ENCODE data around the gene CALML5.

CALML5 gene

DNA sequence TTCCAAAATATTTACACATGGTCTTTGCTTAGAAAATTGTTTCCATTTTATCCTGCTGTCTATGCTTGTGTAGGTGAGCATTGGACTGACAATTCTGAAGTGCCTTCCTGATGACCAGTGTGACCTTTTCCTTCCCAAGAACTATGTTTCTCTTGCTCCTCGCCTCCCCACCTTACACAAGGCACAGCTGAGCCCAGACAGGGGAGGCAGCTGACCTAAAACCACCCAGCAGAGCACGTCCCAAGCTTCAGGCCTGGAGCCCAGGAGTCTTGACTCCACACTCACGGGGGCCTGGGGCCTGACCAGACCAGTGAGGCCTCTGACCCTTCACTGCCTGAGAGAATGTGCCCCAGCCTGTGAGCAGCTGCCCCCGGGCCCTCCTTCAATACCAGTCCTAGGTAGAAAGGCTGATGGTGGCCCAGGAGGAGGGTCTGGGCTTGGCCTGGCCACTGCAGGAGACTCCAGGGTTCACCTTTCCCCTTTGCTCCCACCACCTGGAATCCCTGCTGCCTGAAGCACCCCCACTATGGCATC is 7.0 kb downstream of the CALML5 start:
- no peak for DNase-seq
- no peaks in the 10 kb centered on the region for H3K27me3 ChIP-seq
- H3K4me3 ChIP-seq: no peak overlapping the region
- H3K4me1 ChIP-seq: peaks cover 0 to 6% (median 0%) of the 10 kb centered on the region in 4 donors
- H3K36me3 ChIP-seq: no peaks in the 10 kb centered on the region
- intact Hi-C loops (cut with DNase I; ENCODE audit: low total_unique reads): no loop called here
- TF ChIP-seq, protein P1, sequence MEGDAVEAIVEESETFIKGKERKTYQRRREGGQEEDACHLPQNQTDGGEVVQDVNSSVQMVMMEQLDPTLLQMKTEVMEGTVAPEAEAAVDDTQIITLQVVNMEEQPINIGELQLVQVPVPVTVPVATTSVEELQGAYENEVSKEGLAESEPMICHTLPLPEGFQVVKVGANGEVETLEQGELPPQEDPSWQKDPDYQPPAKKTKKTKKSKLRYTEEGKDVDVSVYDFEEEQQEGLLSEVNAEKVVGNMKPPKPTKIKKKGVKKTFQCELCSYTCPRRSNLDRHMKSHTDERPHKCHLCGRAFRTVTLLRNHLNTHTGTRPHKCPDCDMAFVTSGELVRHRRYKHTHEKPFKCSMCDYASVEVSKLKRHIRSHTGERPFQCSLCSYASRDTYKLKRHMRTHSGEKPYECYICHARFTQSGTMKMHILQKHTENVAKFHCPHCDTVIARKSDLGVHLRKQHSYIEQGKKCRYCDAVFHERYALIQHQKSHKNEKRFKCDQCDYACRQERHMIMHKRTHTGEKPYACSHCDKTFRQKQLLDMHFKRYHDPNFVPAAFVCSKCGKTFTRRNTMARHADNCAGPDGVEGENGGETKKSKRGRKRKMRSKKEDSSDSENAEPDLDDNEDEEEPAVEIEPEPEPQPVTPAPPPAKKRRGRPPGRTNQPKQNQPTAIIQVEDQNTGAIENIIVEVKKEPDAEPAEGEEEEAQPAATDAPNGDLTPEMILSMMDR (IDR thresholded peaks at IDR 0.05): no peak
- peaks cover 0 to 5% (median 0%) of the 10 kb centered on the region in 3 donors for H3K9me3 ChIP-seq
- no peak overlapping the region for H3K27ac ChIP-seq

DNA sequence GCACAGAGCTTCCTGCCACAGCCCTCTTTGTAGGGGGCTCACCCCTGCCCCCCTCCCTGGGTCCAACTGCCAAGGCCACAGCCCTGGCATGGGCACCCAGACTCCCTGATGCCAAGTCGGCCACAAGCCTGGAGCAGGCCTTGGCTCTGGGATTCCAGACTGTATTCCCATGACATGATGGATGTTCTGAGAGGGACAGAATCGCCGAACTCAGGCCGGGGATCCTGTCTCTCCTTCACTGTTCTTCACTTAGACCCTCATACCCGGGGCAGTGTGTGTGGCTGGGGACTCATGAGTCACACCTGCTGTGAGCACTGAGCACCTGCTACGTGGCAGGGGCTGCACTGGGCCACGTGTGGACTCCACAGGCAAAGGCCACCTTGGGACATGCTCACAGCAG is 7.9 kb downstream of the CALML5 start:
- TF ChIP-seq, protein P1 (IDR thresholded peaks at IDR 0.05): no peak
- intact Hi-C loops (cut with DNase I; ENCODE audit: low total_unique reads): no loop called here
- Histone ChIP-seq H3K27me3 (no peaks in the 10 kb centered on the region), H3K4me1 (peaks cover 0 to 6% (median 0%) of the 10 kb centered on the region in 4 donors), H3K27ac (no peak overlapping the region), H3K4me3 (no peak overlapping the region), H3K9me3 (peaks cover 0 to 5% (median 0%) of the 10 kb centered on the region in 3 donors), H3K36me3 (no peaks in the 10 kb centered on the region)
- no peak for DNase-seq

DNA sequence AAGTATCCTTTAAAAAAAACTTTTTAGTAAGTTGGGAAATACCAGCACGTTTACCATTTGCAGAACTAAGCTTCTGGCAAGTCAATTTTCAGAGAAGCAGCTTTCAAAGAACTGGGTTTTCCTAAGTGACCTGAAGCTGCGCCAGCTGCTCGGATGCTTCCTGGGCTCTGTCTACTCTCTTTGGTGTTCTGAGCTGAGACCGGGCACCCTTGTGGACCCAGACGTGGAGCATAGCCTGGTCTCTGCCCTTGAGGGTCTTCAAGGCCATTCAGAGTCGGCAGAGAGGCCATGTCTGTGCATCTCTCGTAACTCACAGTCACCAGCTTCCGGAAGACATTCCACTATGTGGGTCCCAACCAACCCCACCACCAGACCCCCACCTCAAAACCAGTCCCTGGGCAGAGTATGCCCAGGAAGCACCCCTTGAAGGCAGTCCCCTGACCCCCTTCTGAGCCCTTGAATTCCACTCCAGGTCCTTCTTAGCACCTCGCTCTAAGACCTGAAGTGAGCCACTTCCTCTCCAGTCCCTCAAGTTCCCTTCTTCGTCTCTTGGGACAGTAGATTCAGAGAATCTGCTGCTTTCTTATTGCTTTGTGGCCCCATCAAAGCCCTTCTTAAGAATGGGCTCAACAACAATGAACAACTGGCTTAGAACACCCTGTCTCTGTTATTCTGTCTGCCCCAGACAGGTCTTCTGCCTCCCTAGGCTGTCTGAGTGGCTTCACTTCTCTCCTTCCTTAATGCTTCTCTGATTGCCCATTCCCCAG is 8.5 kb downstream of the CALML5 start:
- DNase-seq: no peak
- TF ChIP-seq, protein P1 (IDR thresholded peaks at IDR 0.05): no peak
- H3K9me3 ChIP-seq: peaks cover 0 to 5% (median 0%) of the 10 kb centered on the region in 3 donors
- H3K4me1 ChIP-seq: peaks cover 0 to 6% (median 0%) of the 10 kb centered on the region in 4 donors
- no peak overlapping the region for H3K27ac ChIP-seq
- H3K27me3 ChIP-seq: no peaks in the 10 kb centered on the region
- H3K36me3 ChIP-seq: no peaks in the 10 kb centered on the region
- no peak overlapping the region for H3K4me3 ChIP-seq
- intact Hi-C loops (cut with DNase I; ENCODE audit: low total_unique reads): no loop called here

DNA sequence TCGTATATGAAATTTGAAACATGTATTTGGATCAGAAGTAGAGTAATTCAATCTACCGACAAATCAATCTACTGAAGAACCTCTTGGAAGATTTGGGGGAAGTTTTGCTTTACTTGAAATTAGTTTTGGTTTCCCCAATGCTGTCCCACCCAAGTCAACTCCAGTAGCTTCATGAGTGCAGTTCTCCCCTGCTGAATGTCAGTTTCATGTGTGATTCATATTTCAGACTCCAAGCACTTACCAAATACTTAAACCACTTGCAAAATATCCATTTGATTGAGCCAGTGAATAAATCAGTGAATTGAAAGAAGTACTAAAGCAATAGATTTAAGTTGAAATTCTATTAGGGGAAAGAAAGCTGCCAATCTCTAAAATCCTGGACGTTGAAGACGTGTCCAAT is 9.3 kb downstream of the CALML5 start:
- no peak for DNase-seq
- Histone ChIP-seq H3K27ac (no peak overlapping the region), H3K27me3 (no peaks in the 10 kb centered on the region), H3K36me3 (no peaks in the 10 kb centered on the region), H3K4me3 (no peak overlapping the region), H3K9me3 (peaks cover 0 to 5% (median 0%) of the 10 kb centered on the region in 3 donors), H3K4me1 (peaks cover 0 to 6% (median 0%) of the 10 kb centered on the region in 4 donors)
- intact Hi-C loops (cut with DNase I; ENCODE audit: low total_unique reads): no loop called here
- TF ChIP-seq, protein P1 (IDR thresholded peaks at IDR 0.05): no peak

DNA sequence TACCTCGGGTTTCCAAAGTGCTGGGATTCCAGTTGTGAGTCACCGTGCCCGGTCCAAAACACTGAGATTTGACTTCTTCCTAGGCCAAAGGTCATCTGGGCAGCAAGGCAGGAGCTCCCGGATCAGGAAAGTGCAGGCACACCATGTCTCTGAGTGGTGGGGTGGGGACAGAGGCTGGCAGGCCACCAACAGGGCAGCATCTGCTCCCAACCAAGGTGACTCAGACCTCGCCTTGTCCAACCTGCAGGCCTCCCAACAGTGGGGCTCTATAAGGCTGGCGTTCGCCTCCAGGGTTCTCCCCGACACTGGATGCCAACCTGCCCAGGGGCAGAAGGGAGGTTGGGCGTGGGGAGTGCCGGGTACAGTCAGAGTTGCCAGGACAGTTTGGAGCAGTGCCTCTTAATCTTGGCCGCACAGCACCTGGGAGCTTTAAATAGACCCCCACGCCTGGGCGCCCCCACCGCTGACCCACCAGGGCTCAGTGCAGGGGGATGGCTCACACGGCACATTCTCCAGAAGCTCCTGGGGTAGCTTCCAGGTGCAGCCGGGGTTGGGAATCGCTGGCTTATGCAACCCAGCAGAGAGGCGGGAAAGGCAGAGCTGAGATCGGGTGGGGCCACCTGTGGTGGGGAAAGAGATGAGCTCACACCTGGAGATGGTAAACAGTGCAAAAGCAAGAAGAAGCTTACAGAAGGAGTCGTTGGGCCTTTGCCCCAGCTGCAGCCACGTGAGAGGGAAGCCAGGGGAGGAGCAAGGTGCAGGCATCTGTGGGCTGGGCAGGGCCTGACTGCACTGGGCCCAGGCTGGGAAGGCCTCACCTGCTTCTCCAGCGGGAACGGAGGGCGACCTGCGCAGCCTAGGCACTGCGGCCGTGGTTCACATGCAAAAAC is 10.9 kb downstream of the CALML5 start:
- no peak overlapping the region for H3K4me3 ChIP-seq
- TF ChIP-seq, protein P1 (IDR thresholded peaks at IDR 0.05): no peak
- peaks cover 0 to 6% (median 0%) of the 10 kb centered on the region in 4 donors for H3K4me1 ChIP-seq
- H3K9me3 ChIP-seq: peaks cover 0 to 5% (median 0%) of the 10 kb centered on the region in 3 donors
- intact Hi-C loops (cut with DNase I; ENCODE audit: low total_unique reads): no loop called here
- H3K27me3 ChIP-seq: no peaks in the 10 kb centered on the region
- no peak for DNase-seq
- H3K27ac ChIP-seq: no peak overlapping the region
- no peaks in the 10 kb centered on the region for H3K36me3 ChIP-seq
